ENCODE results near the gene SUGP2. TPM values are rescaled to one million over a fixed set of nuclear protein-coding genes. Genes with fewer than 3 reads are reported as not detected.

SUGP2 gene
- total and polyA plus RNA-seq, 9 of the 15 experiments (the other 6 are each of a cell fraction or from before 2014, with no cell fraction given), result 13.1 to 101 (median 63.1) TPM

DNA sequence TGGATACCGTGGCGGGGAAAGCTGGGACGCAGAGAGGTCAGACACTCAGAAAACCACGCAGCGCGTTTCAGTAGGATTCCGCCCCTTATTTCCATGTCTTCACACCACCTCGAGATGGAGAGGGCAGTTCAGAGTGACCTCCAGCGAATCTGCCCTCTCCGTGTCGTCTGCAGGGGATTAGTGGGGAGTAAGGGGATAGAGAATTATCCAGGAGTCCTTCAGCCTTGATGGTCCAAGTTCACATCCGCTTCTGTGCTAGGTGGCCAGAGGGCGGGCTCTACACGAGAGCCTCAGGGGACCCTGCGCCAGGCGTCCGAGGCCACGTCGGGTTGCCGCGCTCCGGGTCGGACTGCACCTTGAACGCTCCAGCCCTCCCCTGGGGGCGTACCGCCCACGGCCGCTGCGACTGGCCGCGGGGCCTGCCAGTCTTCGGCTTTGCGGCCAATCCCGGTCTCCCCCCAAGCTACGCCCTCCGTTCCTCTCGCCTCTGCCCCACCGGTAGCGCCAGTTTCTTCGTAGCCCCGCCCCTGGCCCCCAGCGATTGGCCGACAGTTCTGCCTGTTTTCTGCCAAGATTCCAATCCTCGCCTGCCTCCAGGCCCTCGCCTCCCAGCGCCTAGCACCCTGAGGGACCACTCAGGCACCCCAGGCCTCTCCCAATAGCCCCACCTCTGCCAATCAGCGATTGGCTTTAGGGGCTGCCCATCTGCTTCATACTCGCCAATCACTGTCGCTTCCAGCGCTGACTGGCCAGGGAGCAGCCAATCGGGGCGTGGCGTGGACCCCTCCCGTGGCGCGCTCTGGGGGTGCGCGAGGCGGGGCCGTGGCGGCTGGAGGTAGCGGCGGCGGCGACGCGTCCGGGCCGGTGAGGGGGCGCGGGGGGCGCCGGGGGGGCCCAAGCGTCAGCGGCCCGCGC, 30.1 kb upstream of the SUGP2 start, which contains the start of gene SLC25A42 (continued):
- TF ChIP-seq, protein P1, sequence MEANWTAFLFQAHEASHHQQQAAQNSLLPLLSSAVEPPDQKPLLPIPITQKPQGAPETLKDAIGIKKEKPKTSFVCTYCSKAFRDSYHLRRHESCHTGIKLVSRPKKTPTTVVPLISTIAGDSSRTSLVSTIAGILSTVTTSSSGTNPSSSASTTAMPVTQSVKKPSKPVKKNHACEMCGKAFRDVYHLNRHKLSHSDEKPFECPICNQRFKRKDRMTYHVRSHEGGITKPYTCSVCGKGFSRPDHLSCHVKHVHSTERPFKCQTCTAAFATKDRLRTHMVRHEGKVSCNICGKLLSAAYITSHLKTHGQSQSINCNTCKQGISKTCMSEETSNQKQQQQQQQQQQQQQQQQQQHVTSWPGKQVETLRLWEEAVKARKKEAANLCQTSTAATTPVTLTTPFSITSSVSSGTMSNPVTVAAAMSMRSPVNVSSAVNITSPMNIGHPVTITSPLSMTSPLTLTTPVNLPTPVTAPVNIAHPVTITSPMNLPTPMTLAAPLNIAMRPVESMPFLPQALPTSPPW (CRISPR knock-in tag; IDR thresholded peaks at IDR 0.05), result peak; percentile 96
- TF ChIP-seq MIER1 (IDR thresholded peaks at IDR 0.05; ENCODE audit: low read depth) (no peak), KDM1A (IDR thresholded peaks at IDR 0.05) (no peak), SAFB (IDR thresholded peaks at IDR 0.05; ENCODE audit: borderline replicate concordance, low read depth, low read length) (peak; percentile 7; the same call in 1 of the 2 replicates), ZKSCAN8 (CRISPR knock-in tag; IDR thresholded peaks at IDR 0.05) (no peak), KDM2B (CRISPR knock-in tag; IDR thresholded peaks at IDR 0.05) (no peak), C11orf30 (IDR thresholded peaks at IDR 0.05; ENCODE audit: low read depth) (peak; percentile 52), EHMT2 (IDR thresholded peaks at IDR 0.05) (no peak), GATAD2B (IDR thresholded peaks at IDR 0.05; ENCODE audit: borderline replicate concordance) (no peak), KAT7 (CRISPR knock-in tag; IDR thresholded peaks at IDR 0.05; ENCODE audit: borderline replicate concordance) (no peak), ZFP36 (IDR thresholded peaks at IDR 0.05; ENCODE audit: low read depth, low read length, partially characterized antibody) (no peak), SAFB2 (IDR thresholded peaks at IDR 0.05; ENCODE audit: borderline replicate concordance, low read depth, low read length, severe bottlenecking) (no peak), SLC30A9 (CRISPR knock-in tag; IDR thresholded peaks at IDR 0.05) (no peak), CTBP1 (IDR thresholded peaks at IDR 0.05; ENCODE audit: borderline replicate concordance) (no peak; the same call in 1 of the 2 replicates)
- TF ChIP-seq, protein P2, sequence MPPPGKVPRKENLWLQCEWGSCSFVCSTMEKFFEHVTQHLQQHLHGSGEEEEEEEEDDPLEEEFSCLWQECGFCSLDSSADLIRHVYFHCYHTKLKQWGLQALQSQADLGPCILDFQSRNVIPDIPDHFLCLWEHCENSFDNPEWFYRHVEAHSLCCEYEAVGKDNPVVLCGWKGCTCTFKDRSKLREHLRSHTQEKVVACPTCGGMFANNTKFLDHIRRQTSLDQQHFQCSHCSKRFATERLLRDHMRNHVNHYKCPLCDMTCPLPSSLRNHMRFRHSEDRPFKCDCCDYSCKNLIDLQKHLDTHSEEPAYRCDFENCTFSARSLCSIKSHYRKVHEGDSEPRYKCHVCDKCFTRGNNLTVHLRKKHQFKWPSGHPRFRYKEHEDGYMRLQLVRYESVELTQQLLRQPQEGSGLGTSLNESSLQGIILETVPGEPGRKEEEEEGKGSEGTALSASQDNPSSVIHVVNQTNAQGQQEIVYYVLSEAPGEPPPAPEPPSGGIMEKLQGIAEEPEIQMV (tag; conservative IDR thresholded peaks at IDR 0.05; ENCODE audit: low read depth), result no peak
- TF ChIP-seq, protein P3, sequence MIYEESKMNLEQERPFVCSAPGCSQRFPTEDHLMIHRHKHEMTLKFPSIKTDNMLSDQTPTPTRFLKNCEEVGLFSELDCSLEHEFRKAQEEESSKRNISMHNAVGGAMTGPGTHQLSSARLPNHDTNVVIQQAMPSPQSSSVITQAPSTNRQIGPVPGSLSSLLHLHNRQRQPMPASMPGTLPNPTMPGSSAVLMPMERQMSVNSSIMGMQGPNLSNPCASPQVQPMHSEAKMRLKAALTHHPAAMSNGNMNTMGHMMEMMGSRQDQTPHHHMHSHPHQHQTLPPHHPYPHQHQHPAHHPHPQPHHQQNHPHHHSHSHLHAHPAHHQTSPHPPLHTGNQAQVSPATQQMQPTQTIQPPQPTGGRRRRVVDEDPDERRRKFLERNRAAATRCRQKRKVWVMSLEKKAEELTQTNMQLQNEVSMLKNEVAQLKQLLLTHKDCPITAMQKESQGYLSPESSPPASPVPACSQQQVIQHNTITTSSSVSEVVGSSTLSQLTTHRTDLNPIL (CRISPR knock-in tag; IDR thresholded peaks at IDR 0.05), result no peak
- TF ChIP-seq, protein P4, sequence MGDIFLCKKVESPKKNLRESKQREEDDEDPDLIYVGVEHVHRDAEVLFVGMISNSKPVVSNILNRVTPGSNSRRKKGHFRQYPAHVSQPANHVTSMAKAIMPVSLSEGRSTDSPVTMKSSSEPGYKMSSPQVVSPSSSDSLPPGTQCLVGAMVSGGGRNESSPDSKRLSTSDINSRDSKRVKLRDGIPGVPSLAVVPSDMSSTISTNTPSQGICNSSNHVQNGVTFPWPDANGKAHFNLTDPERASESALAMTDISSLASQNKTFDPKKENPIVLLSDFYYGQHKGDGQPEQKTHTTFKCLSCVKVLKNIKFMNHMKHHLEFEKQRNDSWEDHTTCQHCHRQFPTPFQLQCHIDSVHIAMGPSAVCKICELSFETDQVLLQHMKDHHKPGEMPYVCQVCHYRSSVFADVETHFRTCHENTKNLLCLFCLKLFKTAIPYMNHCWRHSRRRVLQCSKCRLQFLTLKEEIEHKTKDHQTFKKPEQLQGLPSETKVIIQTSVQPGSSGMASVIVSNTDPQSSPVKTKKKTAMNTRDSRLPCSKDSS (IDR thresholded peaks at IDR 0.05; ENCODE audit: low read depth, partially characterized antibody), result no peak

All from K562 (cell line).